Activated effector memory CD4-positive, alpha-beta T cell treated with Interleukin-2 at 50 U/mL for 16 hours (primary cell): ENCODE data around the gene GAGE12F.
"Not testable (repeated sequence)": the region's sequence is repeated elsewhere in the genome, so short reads cannot be mapped to it uniquely, and the experiment has no call there.

Source experiments
- DNase-seq: peaks from one replicate; pipeline ENCODE4 v3.0.0-alpha.2; 2020

Gene GAGE12F

GRCh38 chrX:49560542-49560941 is at the start of gene GAGE12F:
Gene GAGE12F, plus strand, starts transcription at chrX:49560842. Its CDS starts 1,155 bp downstream, at chrX:49561997.
- not testable (repeated sequence) for DNase-seq

GRCh38 chrX:49531877-49532276 is 28.8 kb upstream of the GAGE12F start, which contains the start of gene GAGE12C:
Gene GAGE12C, plus strand, starts transcription at chrX:49532177. Its CDS starts 1,155 bp downstream, at chrX:49533332.
- DNase-seq = not testable (repeated sequence)

- DNase-seq = not testable (repeated sequence)
Measured at GRCh38 chrX:49541433-49541832, 19.2 kb upstream of the GAGE12F start, which contains the start of gene GAGE12D. Gene GAGE12D, plus strand, starts transcription at chrX:49541733. Its CDS starts 1,155 bp downstream, at chrX:49542888.

- not testable (repeated sequence) for DNase-seq
Measured at GRCh38 chrX:49550989-49551388, 9.7 kb upstream of the GAGE12F start, which contains the start of gene GAGE12E. Gene GAGE12E, plus strand, starts transcription at chrX:49551289. Its CDS starts 1,155 bp downstream, at chrX:49552444.

- not testable (repeated sequence) for DNase-seq
Measured at GRCh38 chrX:49568728-49569127, 8.1 kb downstream of the GAGE12F start.

GRCh38 chrX:49569152-49569551 is 8.5 kb downstream of the GAGE12F start:
- not testable (repeated sequence) for DNase-seq

GRCh38 chrX:49570100-49570499 is 9.5 kb downstream of the GAGE12F start, which contains the start of gene GAGE12G:
Gene GAGE12G, plus strand, starts transcription at chrX:49570400. Its CDS starts 1,155 bp downstream, at chrX:49571555.
- not testable (repeated sequence) for DNase-seq

- not testable (repeated sequence) for DNase-seq
Measured at GRCh38 chrX:49579649-49580048, 19.0 kb downstream of the GAGE12F start, which contains the start of gene GAGE12H. Gene GAGE12H, plus strand, starts transcription at chrX:49579949. Its CDS starts 1,155 bp downstream, at chrX:49581104.

- DNase-seq = not testable (repeated sequence)
Measured at GRCh38 chrX:49589196-49589595, 28.6 kb downstream of the GAGE12F start, which contains the start of gene GAGE2A. Gene GAGE2A, plus strand, starts transcription at chrX:49589496. Its CDS starts 1,155 bp downstream, at chrX:49590651.

- DNase-seq = not testable (repeated sequence)
Measured at GRCh38 chrX:49589769-49590478, 29.3 kb downstream of the GAGE12F start.

- DNase-seq = not testable (repeated sequence)
Measured at GRCh38 chrX:49590488-49590887, 29.8 kb downstream of the GAGE12F start.

GRCh38 chrX:49598720-49599119 is 38.1 kb downstream of the GAGE12F start, which contains the start of gene GAGE1:
Gene GAGE1, plus strand, starts transcription at chrX:49599020. Its CDS starts 1,155 bp downstream, at chrX:49600175.
- DNase-seq = not testable (repeated sequence)

- DNase-seq = no peak
Measured at GRCh38 chrX:49610718-49611310, 50.2 kb downstream of the GAGE12F start.
